ENCODE measurements around the gene UNC80.

GRCh38 chr2:209757163-209757562 lies 14.5 kb upstream of the UNC80 start:
- TF ChIP-seq HDGF (IDR thresholded peaks at IDR 0.05; ENCODE audit: borderline replicate concordance) (no peak), BHLHE40 (IDR thresholded peaks at IDR 0.05; ENCODE audit: borderline replicate concordance) (no peak), ZNF384 (IDR thresholded peaks at IDR 0.05) (no peak), SP1 (IDR thresholded peaks at IDR 0.05) (no peak), FOXM1 (IDR thresholded peaks at IDR 0.05; ENCODE audit: borderline replicate concordance) (no peak), ELF4 (IDR thresholded peaks at IDR 0.05) (no peak), FOXA1 (IDR thresholded peaks at IDR 0.05) (no peak), NFRKB (IDR thresholded peaks at IDR 0.05) (no peak), FOXK2 (IDR thresholded peaks at IDR 0.05) (no peak), L3MBTL2 (conservative IDR thresholded peaks at IDR 0.05) (no peak), SUZ12 (IDR thresholded peaks at IDR 0.05) (no peak)
- TF ChIP-seq, protein P1, sequence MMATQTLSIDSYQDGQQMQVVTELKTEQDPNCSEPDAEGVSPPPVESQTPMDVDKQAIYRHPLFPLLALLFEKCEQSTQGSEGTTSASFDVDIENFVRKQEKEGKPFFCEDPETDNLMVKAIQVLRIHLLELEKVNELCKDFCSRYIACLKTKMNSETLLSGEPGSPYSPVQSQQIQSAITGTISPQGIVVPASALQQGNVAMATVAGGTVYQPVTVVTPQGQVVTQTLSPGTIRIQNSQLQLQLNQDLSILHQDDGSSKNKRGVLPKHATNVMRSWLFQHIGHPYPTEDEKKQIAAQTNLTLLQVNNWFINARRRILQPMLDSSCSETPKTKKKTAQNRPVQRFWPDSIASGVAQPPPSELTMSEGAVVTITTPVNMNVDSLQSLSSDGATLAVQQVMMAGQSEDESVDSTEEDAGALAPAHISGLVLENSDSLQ (IDR thresholded peaks at IDR 0.05), result no peak

Measured in HEK293T (cell line).